CD4-positive, alpha-beta T cell treated with Interleukin-2 at 100 ng/mL for 4 hours (primary cell): ENCODE data around the gene TIMM22.
"Not testable (repeated sequence)": the region's sequence is repeated elsewhere in the genome, so short reads cannot be mapped to it uniquely, and the experiment has no call there.

Source experiments
- DNase-seq: peaks from one replicate; pipeline ENCODE4 v3.0.0-alpha.2; 2020; ENCODE audit warnings: low spot score

TIMM22 gene

DNA sequence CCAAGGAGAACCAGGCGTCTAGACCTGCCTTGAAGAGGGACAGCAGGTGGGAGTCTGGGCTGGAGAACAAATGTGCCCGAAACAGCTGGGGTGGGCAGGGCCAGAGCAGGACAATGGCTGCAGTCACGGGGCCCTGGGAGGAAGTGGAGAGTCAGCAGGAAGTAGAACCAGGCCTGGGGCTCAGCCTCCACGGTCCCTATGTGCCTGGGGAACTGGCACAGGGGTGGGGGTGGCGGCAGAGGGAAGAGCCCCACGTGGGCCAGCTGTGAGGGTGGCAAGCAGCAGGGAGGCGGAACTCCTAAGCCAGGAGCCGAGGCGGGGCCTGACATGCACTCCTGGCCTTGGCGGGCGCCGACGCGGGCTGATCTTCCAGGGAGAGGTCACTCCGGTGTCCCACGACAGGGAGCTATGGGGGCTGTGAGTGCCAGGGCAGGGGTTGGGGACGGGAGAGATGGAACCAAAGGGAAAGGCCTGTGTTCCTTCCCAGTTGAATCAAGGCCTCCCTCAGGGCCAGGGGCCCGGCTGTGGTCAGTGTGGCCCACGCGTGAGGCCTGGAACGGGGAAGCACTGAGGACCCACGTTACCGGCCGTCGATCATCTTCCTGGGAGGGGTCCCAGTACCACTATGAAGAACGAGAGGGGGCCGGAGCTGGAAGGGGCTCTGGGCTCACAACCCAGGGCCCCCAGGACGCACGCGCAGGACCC is 42.7 kb downstream of the TIMM22 start:
- peak; percentile 2 for DNase-seq

DNA sequence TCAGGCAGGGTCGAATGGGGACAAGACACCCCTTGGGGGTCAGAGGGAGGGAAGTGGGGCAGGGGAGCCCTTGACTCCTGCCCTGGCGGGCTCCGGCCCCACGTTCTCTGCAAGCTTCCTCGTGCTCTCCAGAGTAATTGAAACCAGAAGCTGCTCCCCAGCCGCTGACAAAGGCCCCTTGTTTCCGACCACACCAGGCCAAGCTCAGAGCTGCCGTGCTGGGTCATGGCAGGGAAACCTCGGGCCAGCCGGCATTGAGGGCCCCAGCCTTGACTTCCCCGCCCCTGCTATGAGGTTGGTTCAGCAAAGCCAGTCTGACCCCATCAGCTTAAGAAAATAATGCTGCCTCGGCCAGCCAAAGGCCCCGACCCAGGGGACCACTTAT is 43.3 kb downstream of the TIMM22 start:
- DNase-seq = no peak

GRCh38 chr17:1041746-1042145 is 44.8 kb downstream of the TIMM22 start:
- DNase-seq = no peak

- no peak for DNase-seq
These were observed 45.6 kb downstream of the TIMM22 start for GRCh38 chr17:1042486-1042885.

- DNase-seq = no peak
These were observed 46.8 kb downstream of the TIMM22 start for GRCh38 chr17:1043601-1044251.

GRCh38 chr17:1044387-1045009 is 47.6 kb downstream of the TIMM22 start:
- not testable (repeated sequence) for DNase-seq

DNA sequence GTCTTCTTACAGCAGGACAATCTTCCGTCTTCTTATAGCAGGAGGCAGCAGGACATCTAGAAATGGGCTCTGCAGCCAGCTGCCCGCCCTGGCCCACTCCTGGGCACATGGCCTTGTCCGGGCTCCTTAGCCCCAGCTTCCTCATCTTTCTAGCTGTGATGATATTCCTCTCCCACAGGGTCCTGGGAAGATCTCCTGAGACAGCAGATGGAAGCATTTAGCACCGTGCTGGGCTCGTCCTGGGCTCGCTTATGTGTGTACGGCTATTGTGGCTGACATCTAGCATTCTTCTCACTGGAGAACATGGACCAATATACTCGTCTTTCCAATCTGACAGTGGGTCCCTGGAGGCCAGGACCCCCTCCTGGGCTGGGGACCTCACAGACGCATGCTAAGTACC is 48.5 kb downstream of the TIMM22 start:
- no peak for DNase-seq

GRCh38 chr17:1047177-1047878 is 50.4 kb downstream of the TIMM22 start:
- DNase-seq = no peak

DNA sequence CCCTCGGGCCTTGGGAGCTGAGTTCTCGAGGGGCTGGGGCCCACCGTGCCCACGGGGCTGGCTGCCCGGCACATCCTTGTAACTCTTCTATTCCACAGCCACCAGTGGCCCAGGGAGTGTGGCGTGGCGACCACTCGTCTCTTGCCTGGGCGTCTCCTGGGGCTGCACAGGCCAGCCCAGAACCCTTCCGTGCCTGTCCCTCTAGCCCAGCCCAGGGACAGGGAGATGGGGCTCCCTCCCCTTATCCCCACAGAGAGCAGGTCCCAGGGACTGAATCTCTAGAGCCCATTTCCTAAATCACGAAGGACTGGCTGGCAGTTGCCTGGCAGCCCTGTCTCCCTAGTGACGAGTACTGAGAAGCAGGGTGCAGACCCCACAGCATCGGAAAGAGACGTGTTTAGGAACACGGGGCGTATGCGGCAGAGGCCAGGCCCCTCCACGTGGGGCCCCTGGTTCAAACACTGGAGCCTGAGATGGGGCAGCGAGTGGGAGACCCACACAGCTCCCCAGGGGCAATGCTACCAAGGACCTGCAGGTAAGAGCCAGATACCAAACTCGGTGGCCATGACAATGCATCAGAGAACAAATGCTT is 51.0 kb downstream of the TIMM22 start:
- DNase-seq = no peak

DNA sequence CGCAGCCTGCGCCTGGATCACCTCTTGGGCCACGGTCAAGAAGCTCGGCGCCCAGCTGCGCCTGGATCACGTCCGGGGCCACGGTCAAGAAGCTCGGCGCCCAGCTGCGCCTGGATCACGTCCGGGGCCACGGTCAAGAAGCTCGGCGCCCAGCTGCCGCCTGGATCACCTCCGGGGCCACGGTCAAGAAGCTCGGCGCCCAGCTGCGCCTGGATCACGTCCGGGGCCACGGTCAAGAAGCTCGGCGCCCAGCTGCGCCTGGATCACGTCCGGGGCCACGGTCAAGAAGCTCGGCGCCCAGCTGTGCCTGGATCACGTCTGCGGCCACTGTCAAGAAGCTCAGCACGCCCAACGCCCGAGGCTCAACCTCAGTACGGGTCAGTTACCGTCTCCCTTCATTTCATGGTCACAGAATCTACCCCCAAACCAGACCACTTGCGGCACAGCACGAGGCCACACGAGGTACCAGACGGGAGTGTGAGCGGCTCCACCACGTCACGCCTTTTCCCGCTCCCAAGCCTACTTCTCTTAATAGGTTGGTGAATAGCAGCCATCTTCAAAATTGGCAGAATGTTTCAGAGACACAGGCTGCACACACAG is 51.7 kb downstream of the TIMM22 start:
- DNase-seq = not testable (repeated sequence)

DNA sequence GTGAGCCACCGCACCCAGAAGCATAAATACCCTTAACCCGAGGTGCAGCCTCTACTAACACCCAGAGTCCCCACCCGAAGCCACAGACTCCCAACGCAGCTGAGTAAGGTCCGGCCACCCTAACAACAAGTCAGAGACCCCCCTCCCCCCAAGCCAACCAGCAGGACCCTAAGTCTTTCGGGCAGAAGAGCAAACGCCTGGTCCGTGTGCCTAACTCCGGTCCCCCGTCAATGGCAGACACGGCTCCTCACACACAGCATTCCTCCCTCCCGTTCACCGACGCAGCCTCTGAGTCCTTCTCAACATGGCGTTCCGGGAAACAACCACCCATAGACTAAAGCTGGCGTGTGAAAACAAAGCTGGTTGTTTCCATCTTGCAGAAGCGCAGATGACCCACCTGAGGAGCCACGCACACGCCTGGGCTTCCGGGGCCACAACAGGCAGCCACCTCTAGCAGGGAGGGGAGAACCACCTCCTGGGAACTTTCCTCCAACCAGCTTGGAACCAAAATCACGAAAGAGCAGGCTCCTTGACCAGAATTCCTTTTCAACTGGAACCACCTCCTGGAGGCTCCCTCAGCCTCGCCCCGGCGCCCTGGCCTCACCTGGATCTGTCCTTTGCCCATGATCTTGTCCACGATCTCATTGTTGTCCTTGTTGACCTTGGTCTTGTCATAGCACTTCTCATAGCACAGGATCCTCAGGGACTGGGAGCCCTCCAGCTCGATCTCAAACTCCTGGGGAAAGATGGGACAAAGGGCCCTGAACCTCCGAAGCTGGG is 52.7 kb downstream of the TIMM22 start:
- no peak for DNase-seq

DNA sequence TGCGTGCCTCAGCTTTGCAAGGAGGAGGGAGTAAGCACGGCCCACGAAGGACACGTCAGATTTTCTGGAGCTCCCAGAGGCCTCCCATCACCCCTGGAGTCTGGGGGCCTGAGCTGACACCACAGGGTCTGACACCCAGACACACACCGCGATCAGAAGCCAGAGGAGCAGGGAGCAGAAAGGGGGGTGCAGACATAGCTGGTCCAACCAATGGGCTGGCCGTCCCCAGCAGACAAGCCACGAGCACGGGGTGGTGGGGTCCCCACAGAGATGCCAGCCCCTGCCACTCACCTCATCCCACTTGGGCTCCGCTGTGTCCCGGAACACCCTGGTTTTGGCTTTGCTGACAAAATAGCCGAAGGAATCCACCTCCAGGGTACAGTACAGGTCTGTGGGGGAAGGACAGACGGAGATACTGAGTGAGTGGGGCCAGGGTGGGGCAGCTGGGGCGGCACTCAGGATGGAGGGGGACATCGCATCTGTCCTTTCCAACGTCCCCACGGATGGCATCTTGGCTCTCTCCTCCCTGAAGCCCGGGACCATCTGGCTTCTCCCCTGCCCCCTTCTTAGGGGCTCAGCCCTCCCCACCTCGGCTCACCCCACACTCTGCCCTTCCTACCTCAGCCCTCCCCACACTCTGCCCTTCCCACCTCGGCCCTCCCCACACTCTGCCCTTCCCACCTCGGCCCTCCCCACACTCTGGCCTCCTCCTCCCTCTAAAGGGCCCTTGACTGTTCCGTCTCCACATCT is 53.5 kb downstream of the TIMM22 start:
- no peak for DNase-seq

DNA sequence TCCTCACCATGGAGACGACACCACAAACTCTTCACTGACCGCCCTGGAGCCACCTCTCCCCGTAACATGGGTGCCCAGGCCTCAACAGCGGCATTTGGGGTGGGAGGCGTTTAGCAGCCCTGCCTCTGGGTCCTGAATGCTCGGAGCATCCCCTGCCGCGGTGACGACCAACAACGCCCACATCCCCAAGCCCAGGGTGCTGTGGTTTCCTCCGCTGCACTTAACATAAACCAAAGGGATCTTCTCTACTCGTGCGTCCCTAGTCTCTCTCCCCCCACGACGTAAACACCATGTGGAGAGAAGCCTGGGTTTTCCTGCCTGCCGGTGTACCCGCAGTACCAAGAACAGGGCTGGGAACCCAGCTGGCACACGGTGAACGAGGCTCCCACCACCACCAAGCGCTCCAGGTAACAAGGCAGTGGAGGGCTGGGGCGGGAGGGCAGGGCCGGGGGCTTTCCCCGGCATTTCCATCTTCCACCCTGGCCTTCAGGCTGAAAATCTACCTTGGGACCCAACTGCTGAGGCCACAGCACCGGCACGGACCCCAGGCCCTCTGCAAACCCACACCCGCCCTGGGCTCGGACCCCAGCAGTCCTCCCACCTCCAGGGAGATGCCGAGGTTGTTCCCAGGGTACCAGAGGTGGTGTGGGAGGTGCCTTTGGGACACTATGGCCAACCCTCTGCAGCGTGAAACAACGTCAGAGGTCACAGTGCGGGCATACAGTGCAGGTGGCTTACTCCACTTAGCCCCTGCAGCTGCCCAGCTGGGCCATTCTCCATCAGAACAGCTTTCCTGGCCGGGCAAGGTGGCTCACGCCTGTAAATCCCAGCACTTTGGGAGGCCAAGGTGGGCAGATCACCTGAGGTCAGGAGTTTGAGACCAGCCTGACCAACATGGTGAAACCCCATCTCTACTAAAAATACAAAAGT is 54.3 kb downstream of the TIMM22 start:
- DNase-seq = no peak
